Fibroblast of mammary gland (primary cell): Measurements from ENCODE around the gene TLCD3B.
A peak's percentile ranks its signal among the peaks of the same experiment; 100 is the strongest.

Source experiments
- DNase-seq: peaks from one replicate; pipeline ENCODE4 v3.0.0-alpha.2; 2010; ENCODE audit warnings: low read depth
- H3K4me3 ChIP-seq: 2 replicates; pipeline ENCODE4 v1.5.1; 2011; ENCODE audit warnings: low read depth, mild to moderate bottlenecking, low read length, moderate library complexity; ENCODE audit not compliant: control insufficient read depth
- TF ChIP-seq, protein P1 (sequence below): conservative IDR thresholded peaks from 2 replicates; pipeline ENCODE4 v1.5.1; 2011; ENCODE audit warnings: low read depth, low read length, inconsistent platforms; ENCODE audit not compliant: control insufficient read depth, insufficient read depth

The TLCD3B gene

GRCh38 chr16:30004424-30004776, 26.7 kb downstream of the TLCD3B start:
- TF ChIP-seq, protein P1, sequence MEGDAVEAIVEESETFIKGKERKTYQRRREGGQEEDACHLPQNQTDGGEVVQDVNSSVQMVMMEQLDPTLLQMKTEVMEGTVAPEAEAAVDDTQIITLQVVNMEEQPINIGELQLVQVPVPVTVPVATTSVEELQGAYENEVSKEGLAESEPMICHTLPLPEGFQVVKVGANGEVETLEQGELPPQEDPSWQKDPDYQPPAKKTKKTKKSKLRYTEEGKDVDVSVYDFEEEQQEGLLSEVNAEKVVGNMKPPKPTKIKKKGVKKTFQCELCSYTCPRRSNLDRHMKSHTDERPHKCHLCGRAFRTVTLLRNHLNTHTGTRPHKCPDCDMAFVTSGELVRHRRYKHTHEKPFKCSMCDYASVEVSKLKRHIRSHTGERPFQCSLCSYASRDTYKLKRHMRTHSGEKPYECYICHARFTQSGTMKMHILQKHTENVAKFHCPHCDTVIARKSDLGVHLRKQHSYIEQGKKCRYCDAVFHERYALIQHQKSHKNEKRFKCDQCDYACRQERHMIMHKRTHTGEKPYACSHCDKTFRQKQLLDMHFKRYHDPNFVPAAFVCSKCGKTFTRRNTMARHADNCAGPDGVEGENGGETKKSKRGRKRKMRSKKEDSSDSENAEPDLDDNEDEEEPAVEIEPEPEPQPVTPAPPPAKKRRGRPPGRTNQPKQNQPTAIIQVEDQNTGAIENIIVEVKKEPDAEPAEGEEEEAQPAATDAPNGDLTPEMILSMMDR: no peak
- H3K4me3 ChIP-seq: no peak overlapping the region
- DNase-seq: no peak

DNA sequence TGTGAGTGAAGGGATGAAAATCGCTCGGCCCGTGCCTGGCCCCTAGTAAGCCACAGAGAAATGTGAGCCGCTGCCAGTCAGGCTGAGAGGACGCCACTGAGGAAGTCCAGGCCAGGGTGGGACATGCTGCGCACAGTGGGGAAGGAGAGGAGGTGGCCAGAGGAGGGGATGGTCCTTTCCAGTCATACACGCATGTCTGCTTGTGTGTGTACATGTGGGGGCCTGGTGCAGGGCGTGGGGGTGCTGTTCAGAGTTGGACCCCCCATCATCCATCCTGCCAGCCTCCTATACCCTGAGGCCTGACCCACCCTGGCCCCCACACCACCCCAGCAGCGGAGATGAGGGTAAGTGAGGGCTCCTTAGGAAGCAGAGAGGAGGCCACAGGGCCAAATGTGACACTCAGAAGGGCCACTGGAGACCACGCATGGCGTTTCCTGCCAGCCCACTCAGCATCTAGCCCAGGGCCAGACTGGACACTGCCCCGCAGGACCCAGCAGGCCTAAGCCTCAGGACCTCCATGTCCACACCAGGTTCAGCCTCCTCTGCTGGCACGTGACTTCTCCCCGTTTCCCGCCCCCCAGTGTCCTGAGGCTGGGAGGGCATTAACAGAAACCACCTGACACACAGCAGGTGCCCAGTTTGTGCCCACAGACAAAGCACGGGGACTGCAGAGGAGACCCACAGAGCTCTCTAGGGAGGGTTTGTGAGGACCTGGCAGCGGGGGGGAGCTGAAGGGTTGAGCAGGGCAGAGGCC, 27.2 kb downstream of the TLCD3B start:
- TF ChIP-seq, protein P1: no peak
- no peak for DNase-seq
- no peak overlapping the region for H3K4me3 ChIP-seq

DNA sequence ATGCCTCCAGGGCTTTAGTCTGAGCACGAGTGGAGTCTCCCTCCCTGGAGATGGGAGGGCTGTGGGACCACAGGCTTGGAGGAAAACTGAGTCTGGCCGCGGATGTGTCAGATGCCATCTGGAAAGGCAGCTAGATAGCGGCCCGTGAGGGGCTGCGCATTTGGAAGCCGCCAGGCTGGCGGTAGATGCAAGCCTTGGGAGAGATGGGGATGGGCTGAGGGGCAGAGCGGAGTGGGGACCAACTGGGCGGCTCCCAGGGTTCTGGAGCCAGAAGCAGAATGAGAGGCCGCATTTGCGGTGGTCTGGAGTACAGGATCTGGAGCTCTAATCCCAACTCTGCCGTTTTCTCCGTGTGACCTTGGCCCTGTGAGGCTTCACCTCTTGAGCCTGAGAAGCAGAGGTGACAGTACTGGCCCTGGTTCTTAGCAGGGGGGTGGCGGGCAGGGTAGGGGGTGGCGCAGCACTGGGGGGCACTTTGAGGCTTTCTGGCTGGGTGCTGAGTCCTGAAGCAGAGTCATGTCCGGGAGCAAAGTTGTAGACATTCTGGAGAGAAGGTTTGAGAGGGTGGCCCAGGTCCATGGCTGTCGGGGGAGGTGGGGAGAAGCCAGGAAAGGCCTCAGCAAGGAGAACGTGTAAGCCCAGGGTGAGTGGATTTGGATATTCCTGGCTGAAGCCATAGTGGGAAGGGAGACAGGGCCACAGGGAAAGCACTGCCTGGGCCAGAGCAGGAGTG, 28.3 kb downstream of the TLCD3B start:
- TF ChIP-seq, protein P1: no peak
- DNase-seq: no peak

GRCh38 chr16:30000735-30001631, 30.1 kb downstream of the TLCD3B start:
- no peak for DNase-seq
- H3K4me3 ChIP-seq: no peak overlapping the region
- TF ChIP-seq, protein P1: no peak

More for the DNA sequence above, 28.3 kb downstream of the TLCD3B start:
- H3K4me3 ChIP-seq: no peak overlapping the region

GRCh38 chr16:29999605-30000004, 31.5 kb downstream of the TLCD3B start:
- DNase-seq: no peak
- no peak overlapping the region for H3K4me3 ChIP-seq
- TF ChIP-seq, protein P1: no peak

DNA sequence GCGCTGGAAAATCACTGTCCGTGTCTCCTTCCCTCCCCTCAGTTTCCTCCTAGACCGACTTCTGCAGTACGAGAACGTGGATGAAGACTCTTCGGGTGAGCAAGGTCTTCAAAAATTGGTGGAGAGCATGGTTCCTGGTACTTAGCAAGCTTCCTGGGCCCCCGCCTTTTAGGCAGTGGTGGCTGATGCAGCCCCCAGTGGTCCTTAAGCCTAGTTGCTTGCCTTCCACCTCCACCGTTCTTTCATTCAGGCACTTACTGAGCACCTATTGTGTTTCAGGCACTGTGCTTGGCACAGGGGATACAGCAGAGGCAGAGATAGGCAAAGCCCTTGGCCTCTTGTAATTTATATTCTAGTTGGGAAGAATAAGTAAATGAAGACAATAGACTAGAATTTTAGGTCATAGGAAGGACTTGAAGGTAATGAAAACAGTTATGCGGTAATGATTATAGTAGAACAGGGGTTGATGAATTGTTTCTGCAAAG, 34.3 kb downstream of the TLCD3B start:
- no peak for DNase-seq
- TF ChIP-seq, protein P1: no peak
- H3K4me3 ChIP-seq: peak overlapping the region; percentile 92
